ENCODE data around the gene PTPRN2. TPM values are rescaled to one million over a fixed set of nuclear protein-coding genes. Genes with fewer than 3 reads are reported as not detected.

The PTPRN2 gene
- total RNA-seq, 1 experiment from 2014 or later: 2.1 TPM

DNA sequence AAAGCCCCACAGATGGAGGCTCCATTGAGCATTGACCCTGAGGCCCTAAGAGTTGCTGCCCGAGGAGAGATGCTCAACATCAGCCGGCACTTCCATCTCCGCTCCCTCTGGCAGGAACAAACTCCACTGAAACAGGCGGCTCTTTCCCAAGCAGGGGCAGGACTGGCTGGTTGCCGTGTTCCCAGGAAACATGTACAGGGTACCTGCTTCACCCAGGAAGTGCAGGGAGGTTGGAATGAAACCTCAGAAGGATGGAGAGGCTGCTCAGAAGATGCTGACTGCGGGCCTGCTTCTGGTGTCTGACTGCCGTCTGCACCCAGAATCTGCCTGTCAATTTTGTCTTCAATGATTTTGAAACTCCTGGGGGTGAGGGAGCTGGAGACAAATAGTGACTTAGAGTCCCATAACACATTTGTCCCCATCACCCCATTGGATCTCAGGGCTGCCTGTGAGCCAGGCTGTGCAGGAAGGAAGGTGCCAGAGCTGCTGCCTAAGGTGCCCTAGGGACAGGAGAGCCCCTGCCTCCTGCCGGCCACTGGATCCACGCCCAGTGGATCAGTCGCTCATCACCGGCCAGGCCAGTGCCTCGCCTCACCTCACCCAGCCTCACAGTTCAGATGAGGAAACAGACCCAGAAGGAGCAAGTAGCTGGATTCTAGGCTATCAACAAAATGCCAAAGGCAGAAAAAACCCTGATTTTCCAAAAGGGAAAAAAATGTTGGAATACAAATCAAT is 237.3 kb downstream of the PTPRN2 start:
- CTCF ChIA-PET: no interaction called here

DNA sequence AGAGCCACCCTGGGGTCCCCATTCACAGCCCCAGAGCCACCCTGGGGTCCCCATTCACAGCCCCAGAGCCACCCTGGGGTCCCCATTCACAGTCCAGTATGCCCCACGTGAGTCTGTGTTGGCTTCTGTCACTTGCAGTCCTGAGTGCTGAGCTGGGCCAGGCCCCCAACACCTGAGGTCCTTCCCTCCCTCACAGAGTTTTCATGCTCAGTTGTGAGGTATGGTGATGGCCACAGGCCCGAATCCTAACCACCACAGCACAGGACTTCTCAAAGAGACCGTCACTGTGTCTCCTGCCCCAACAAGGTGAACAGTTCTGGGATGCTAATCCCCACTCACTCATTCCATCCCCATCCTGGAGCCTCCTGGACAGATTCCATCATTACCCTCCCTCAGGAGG is 239.2 kb downstream of the PTPRN2 start:
- H3K9ac ChIP-seq (ENCODE audit: low read length): no peak overlapping the region
- H3K36me3 ChIP-seq (ENCODE audit: control insufficient read depth in 1 of 2, insufficient read depth in 2 of 2, low read length in 2 of 2): no peaks in the 10 kb centered on the region
- H3K79me2 ChIP-seq (ENCODE audit: insufficient read depth, low read length): no peaks in the 10 kb centered on the region
- no peaks in the 10 kb centered on the region for H4K20me1 ChIP-seq (ENCODE audit: insufficient read depth)
- H3K27ac ChIP-seq (ENCODE audit: low read depth, low read length): no peak overlapping the region
- ATAC-seq: no peak
- no peaks in the 10 kb centered on the region for H3K9me2 ChIP-seq (ENCODE audit: insufficient read depth)
- ChIA-PET CTCF (no interaction called here), RAD21 (ENCODE audit: low non-redundant PET in 1 of 2, low total read pairs in 2 of 2, uncharacterized antibody in 2 of 2, unreplicated experiment in 2 of 2) (no interaction called here), POLR2A (no interaction called here)
- no peak overlapping the region for H3K4me3 ChIP-seq (replicated peaks in 1 of 2; ENCODE audit: low read depth in 1 of 2, low read length in 2 of 2)
- H3K4me1 ChIP-seq (ENCODE audit: control insufficient read depth in 1 of 2, insufficient read depth in 2 of 2, low read length in 2 of 2): no peaks in the 10 kb centered on the region
- H3K4me2 ChIP-seq (ENCODE audit: low read length): no peak overlapping the region
- H3K9me3 ChIP-seq (ENCODE audit: control insufficient read depth in 1 of 2, insufficient read depth in 1 of 2, low read depth in 1 of 2, low read length in 2 of 2): no peaks in the 10 kb centered on the region; a peak in 1 of 4 replicates
- no peak for DNase-seq (ENCODE audit: low read depth, low spot score)
- no peak overlapping the region for H2AFZ ChIP-seq (ENCODE audit: low read depth, low read length, poor library complexity, severe bottlenecking)
- H3K27me3 ChIP-seq (ENCODE audit: insufficient read depth, low read length): no peaks in the 10 kb centered on the region
- intact Hi-C loops (cut with micrococcal nuclease): no loop called here
- BruUV-seq (replicated peaks): no TSS peak
- TF ChIP-seq, protein P1, sequence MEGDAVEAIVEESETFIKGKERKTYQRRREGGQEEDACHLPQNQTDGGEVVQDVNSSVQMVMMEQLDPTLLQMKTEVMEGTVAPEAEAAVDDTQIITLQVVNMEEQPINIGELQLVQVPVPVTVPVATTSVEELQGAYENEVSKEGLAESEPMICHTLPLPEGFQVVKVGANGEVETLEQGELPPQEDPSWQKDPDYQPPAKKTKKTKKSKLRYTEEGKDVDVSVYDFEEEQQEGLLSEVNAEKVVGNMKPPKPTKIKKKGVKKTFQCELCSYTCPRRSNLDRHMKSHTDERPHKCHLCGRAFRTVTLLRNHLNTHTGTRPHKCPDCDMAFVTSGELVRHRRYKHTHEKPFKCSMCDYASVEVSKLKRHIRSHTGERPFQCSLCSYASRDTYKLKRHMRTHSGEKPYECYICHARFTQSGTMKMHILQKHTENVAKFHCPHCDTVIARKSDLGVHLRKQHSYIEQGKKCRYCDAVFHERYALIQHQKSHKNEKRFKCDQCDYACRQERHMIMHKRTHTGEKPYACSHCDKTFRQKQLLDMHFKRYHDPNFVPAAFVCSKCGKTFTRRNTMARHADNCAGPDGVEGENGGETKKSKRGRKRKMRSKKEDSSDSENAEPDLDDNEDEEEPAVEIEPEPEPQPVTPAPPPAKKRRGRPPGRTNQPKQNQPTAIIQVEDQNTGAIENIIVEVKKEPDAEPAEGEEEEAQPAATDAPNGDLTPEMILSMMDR (IDR thresholded peaks at IDR 0.05 in 2 of 3, conservative IDR thresholded peaks at IDR 0.05 in 1 of 3; ENCODE audit: borderline replicate concordance in 1 of 3, insufficient read depth in 1 of 3, low read depth in 2 of 3, low read length in 2 of 3): no peak
- TF ChIP-seq TCF7L2 (IDR thresholded peaks at IDR 0.05; ENCODE audit: borderline replicate concordance, extremely low read depth, insufficient read depth, insufficient read length) (no peak), CEBPB (IDR thresholded peaks at IDR 0.05; ENCODE audit: low read depth) (no peak), SIN3A (IDR thresholded peaks at IDR 0.05; ENCODE audit: low read depth) (no peak)
- TF ChIP-seq, protein P2, sequence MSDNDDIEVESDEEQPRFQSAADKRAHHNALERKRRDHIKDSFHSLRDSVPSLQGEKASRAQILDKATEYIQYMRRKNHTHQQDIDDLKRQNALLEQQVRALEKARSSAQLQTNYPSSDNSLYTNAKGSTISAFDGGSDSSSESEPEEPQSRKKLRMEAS (IDR thresholded peaks at IDR 0.05): no peak
- TF ChIP-seq, protein P3, sequence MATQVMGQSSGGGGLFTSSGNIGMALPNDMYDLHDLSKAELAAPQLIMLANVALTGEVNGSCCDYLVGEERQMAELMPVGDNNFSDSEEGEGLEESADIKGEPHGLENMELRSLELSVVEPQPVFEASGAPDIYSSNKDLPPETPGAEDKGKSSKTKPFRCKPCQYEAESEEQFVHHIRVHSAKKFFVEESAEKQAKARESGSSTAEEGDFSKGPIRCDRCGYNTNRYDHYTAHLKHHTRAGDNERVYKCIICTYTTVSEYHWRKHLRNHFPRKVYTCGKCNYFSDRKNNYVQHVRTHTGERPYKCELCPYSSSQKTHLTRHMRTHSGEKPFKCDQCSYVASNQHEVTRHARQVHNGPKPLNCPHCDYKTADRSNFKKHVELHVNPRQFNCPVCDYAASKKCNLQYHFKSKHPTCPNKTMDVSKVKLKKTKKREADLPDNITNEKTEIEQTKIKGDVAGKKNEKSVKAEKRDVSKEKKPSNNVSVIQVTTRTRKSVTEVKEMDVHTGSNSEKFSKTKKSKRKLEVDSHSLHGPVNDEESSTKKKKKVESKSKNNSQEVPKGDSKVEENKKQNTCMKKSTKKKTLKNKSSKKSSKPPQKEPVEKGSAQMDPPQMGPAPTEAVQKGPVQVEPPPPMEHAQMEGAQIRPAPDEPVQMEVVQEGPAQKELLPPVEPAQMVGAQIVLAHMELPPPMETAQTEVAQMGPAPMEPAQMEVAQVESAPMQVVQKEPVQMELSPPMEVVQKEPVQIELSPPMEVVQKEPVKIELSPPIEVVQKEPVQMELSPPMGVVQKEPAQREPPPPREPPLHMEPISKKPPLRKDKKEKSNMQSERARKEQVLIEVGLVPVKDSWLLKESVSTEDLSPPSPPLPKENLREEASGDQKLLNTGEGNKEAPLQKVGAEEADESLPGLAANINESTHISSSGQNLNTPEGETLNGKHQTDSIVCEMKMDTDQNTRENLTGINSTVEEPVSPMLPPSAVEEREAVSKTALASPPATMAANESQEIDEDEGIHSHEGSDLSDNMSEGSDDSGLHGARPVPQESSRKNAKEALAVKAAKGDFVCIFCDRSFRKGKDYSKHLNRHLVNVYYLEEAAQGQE (IDR thresholded peaks at IDR 0.05; ENCODE audit: low read depth): no peak

More for the DNA sequence above, 237.3 kb downstream of the PTPRN2 start:
- Histone ChIP-seq H3K27ac (ENCODE audit: low read depth, low read length) (no peak overlapping the region), H3K36me3 (ENCODE audit: control insufficient read depth in 1 of 2, insufficient read depth in 2 of 2, low read length in 2 of 2) (no peaks in the 10 kb centered on the region), H3K4me1 (ENCODE audit: control insufficient read depth in 1 of 2, insufficient read depth in 2 of 2, low read length in 2 of 2) (no peaks in the 10 kb centered on the region), H3K4me2 (ENCODE audit: low read length) (no peak overlapping the region), H3K9ac (ENCODE audit: low read length) (no peak overlapping the region), H3K79me2 (ENCODE audit: insufficient read depth, low read length) (no peaks in the 10 kb centered on the region), H2AFZ (ENCODE audit: low read depth, low read length, poor library complexity, severe bottlenecking) (no peak overlapping the region), H4K20me1 (ENCODE audit: insufficient read depth) (no peaks in the 10 kb centered on the region), H3K9me2 (ENCODE audit: insufficient read depth) (no peaks in the 10 kb centered on the region), H3K4me3 (replicated peaks in 1 of 2; ENCODE audit: low read depth in 1 of 2, low read length in 2 of 2) (no peak overlapping the region), H3K9me3 (ENCODE audit: control insufficient read depth in 1 of 2, insufficient read depth in 1 of 2, low read depth in 1 of 2, low read length in 2 of 2) (no peaks in the 10 kb centered on the region), H3K27me3 (ENCODE audit: insufficient read depth, low read length) (no peaks in the 10 kb centered on the region)
- BruUV-seq (replicated peaks): no TSS peak
- no peak for TF ChIP-seq ZFX (IDR thresholded peaks at IDR 0.05)
- TF ChIP-seq RAD21 (IDR thresholded peaks at IDR 0.05; ENCODE audit: low read depth): 0 out of 2 replicates have a peak, but pooled peaks have one; percentile 4
- no peak for TF ChIP-seq YY1 (IDR thresholded peaks at IDR 0.05; ENCODE audit: extremely low read depth, insufficient replicate concordance, low read depth, low read length)
- TF ChIP-seq SP1 (IDR thresholded peaks at IDR 0.05; ENCODE audit: low read depth): no peak
- TF ChIP-seq, protein P1 (IDR thresholded peaks at IDR 0.05 in 2 of 3, conservative IDR thresholded peaks at IDR 0.05 in 1 of 3; ENCODE audit: borderline replicate concordance in 1 of 3, insufficient read depth in 1 of 3, low read depth in 2 of 3, low read length in 2 of 3): no peak
- POLR2A ChIA-PET: no interaction called here
- RAD21 ChIA-PET (ENCODE audit: low non-redundant PET in 1 of 2, low total read pairs in 2 of 2, uncharacterized antibody in 2 of 2, unreplicated experiment in 2 of 2): no interaction called here
- intact Hi-C loops (cut with micrococcal nuclease): loop anchor here (5.0 to 10.0 kb wide), 2 partner anchors 376 to 918 kb away; no protein-coding TSS in a partner anchor
- ATAC-seq (peak; percentile 44), DNase-seq (ENCODE audit: low read depth, low spot score) (no peak)
